GM18519 (cell line): ENCODE measurements around the gene PPP1R13B.

ENCODE experiments used
- ATAC-seq: cut with Tn5 transposase; IDR thresholded peaks from one replicate; pipeline ENCODE4 v1.9.1; 2021; ENCODE audit warnings: mild to moderate bottlenecking, moderate library complexity; ENCODE audit not compliant: unreplicated experiment, low FRiP score

The PPP1R13B gene

GRCh38 chr14:103691655-103692054 is 155.7 kb downstream of the PPP1R13B start:
- ATAC-seq: peak; percentile 35

GRCh38 chr14:103690332-103690731 is 157.0 kb downstream of the PPP1R13B start:
- ATAC-seq: no peak

GRCh38 chr14:103688906-103689902 is 158.2 kb downstream of the PPP1R13B start:
- no peak for ATAC-seq

- ATAC-seq: no peak
Measured at GRCh38 chr14:103688441-103688840, 158.9 kb downstream of the PPP1R13B start.

- no peak for ATAC-seq
Measured at GRCh38 chr14:103687712-103688111, 159.7 kb downstream of the PPP1R13B start.

GRCh38 chr14:103686831-103687485 is 160.4 kb downstream of the PPP1R13B start:
- ATAC-seq: no peak

GRCh38 chr14:103685276-103686211 is 161.8 kb downstream of the PPP1R13B start:
- no peak for ATAC-seq

- ATAC-seq: no peak
Measured at GRCh38 chr14:103684871-103685270, 162.5 kb downstream of the PPP1R13B start.

- ATAC-seq: no peak
Measured at GRCh38 chr14:103684471-103684870, 162.9 kb downstream of the PPP1R13B start.
